ENCODE data around the gene LEFTY2.
"Not testable (repeated sequence)": the region's sequence is repeated elsewhere in the genome, so short reads cannot be mapped to it uniquely, and the experiment has no call there.

LEFTY2 gene, protein sequence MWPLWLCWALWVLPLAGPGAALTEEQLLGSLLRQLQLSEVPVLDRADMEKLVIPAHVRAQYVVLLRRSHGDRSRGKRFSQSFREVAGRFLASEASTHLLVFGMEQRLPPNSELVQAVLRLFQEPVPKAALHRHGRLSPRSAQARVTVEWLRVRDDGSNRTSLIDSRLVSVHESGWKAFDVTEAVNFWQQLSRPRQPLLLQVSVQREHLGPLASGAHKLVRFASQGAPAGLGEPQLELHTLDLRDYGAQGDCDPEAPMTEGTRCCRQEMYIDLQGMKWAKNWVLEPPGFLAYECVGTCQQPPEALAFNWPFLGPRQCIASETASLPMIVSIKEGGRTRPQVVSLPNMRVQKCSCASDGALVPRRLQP

DNA sequence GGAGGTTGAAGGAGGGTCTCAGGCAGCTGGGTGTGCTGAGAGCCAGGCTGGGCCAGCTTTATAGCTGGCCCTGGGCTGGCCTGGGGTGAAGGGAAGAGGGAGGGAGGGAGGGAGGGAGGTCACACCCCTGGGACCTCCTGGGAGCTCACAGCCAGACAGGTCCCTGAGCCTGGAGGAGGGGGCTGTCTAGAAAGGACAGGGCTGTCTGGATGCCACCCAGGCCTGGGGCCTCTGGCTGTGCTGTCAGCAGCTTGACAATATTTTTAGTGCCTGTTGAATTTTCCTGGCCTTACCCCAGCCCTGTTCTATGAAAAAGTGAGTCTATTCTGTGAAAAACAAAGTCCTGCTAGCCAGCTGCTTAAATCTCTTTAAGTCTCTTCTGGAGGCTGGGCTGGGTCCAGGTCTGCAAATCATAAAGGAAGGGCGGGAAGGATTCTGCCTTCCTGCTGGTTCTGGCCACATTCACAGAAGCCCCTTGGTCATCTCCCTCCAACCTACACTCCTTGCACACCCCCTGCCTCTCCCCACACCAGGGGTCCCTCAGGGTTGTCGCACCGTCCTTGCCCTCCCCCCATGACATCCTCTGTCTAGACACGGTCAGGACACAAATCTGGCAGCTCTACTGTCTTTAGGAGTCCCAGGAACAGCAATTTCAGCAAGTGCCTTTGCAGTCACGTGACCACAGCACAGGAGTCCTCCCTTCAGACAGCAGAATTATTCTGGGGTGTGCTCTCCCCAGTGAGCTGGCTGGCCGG, at the start of gene LEFTY2:
LEFTY2 (minus strand) TSS at position 34 of the 755 bp plus-strand sequence. CDS start 80 bp downstream, outside the sequence.
- no peaks in the 10 kb centered on the region for H3K9me3 ChIP-seq (ENCODE audit: control insufficient read depth in 5 of 5, low read length in 5 of 5)
- peaks cover 6 to 29% (median 18%) of the 10 kb centered on the region in 5 donors for H3K4me1 ChIP-seq (ENCODE audit: control insufficient read depth in 5 of 5, insufficient read depth in 5 of 5, low read length in 5 of 5)
- no peak within 1 kb of the TSS for H3K27ac ChIP-seq (ENCODE audit: low read depth, low read length)
- H3K9ac ChIP-seq (ENCODE audit: low read length in 5 of 5), result peak within 1 kb of the TSS in 1 of 5 donors; percentile 2
- no peaks in the 10 kb centered on the region for H3K27me3 ChIP-seq (ENCODE audit: control insufficient read depth in 5 of 5, insufficient read depth in 4 of 5, low read length in 5 of 5)
- no peak within 1 kb of the TSS for H3K4me3 ChIP-seq (ENCODE audit: low read depth in 1 of 5, low read length in 5 of 5)
- H3K36me3 ChIP-seq (ENCODE audit: control insufficient read depth in 5 of 5, insufficient read depth in 5 of 5, low read length in 5 of 5), result no peaks in the 10 kb centered on the region

DNA sequence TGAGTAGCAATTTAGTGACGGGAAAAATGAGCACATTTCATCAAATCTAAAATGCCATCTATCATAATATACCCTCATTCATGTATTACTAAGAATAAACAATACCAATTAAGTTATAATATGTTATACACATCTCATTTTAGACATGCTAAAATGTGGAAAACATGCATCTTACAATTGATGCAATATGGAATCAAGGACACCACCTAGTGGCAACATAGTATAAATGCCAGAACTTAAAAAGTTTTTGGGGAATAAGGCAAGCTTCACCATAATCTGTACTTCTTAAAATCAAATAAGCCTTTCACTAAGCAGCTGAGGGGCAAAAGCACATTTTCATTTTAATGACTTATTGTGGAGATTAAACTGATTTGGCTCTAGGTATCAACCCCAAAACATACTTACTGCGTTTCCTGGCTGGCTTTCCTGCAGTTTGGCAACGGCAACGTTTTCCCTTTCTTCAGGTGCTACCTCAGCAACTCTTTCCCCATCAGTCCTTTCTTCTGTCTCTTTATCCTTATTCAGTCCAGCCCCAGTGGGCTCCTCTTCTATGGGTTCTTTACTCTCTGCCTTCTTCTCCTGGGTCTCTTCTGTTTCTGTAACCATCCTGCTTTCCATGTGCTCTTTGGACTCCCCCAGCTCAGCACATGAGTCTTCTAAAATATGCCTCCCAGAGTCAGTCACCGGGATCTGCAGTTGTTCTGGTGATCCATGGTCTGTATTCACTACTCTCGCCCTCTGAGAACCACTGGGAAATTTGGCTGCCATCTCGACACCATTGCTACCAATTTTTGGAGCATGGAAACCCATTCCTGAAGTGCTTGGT, 46.7 kb upstream of the LEFTY2 start:
- Histone ChIP-seq H3K36me3 (ENCODE audit: control insufficient read depth in 5 of 5, insufficient read depth in 5 of 5, low read length in 5 of 5) (peaks cover 34 to 87% (median 72%) of the 10 kb centered on the region in 5 donors), H3K4me3 (ENCODE audit: low read depth in 1 of 5, low read length in 5 of 5) (no peak overlapping the region), H3K27me3 (ENCODE audit: control insufficient read depth in 5 of 5, insufficient read depth in 4 of 5, low read length in 5 of 5) (no peaks in the 10 kb centered on the region), H3K9me3 (ENCODE audit: control insufficient read depth in 5 of 5, low read length in 5 of 5) (no peaks in the 10 kb centered on the region), H3K4me1 (ENCODE audit: control insufficient read depth in 5 of 5, insufficient read depth in 5 of 5, low read length in 5 of 5) (no peaks in the 10 kb centered on the region), H3K9ac (ENCODE audit: low read length in 5 of 5) (no peak overlapping the region), H3K27ac (ENCODE audit: low read depth, low read length) (no peak overlapping the region)

DNA sequence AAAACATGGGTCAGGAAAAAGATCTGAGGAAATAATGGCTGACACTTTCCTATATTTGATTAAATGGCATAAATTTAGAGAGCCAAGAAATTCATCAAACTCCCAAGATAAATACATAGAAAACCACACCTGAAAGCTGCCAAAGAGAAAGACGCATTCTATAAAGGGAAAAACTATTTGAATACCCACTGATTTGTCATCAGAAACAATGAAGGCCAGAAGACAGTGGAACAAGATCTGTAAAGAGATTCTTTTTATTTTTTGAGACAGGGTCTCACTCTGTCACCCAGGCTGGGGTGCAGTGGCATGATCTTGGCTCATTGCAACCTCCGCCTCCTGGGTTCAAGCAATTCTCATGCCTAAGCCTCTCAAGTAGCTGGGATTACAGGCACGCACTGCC, 40.7 kb upstream of the LEFTY2 start:
- Histone ChIP-seq H3K36me3 (ENCODE audit: control insufficient read depth in 5 of 5, insufficient read depth in 5 of 5, low read length in 5 of 5) (peaks cover 24 to 79% (median 59%) of the 10 kb centered on the region in 5 donors), H3K4me1 (ENCODE audit: control insufficient read depth in 5 of 5, insufficient read depth in 5 of 5, low read length in 5 of 5) (peaks cover 0 to 7% (median 0%) of the 10 kb centered on the region in 5 donors), H3K27ac (ENCODE audit: low read depth, low read length) (no peak overlapping the region), H3K9me3 (ENCODE audit: control insufficient read depth in 5 of 5, low read length in 5 of 5) (no peaks in the 10 kb centered on the region), H3K27me3 (ENCODE audit: control insufficient read depth in 5 of 5, insufficient read depth in 4 of 5, low read length in 5 of 5) (no peaks in the 10 kb centered on the region), H3K9ac (ENCODE audit: low read length in 5 of 5) (no peak overlapping the region), H3K4me3 (ENCODE audit: low read depth in 1 of 5, low read length in 5 of 5) (no peak overlapping the region)

DNA sequence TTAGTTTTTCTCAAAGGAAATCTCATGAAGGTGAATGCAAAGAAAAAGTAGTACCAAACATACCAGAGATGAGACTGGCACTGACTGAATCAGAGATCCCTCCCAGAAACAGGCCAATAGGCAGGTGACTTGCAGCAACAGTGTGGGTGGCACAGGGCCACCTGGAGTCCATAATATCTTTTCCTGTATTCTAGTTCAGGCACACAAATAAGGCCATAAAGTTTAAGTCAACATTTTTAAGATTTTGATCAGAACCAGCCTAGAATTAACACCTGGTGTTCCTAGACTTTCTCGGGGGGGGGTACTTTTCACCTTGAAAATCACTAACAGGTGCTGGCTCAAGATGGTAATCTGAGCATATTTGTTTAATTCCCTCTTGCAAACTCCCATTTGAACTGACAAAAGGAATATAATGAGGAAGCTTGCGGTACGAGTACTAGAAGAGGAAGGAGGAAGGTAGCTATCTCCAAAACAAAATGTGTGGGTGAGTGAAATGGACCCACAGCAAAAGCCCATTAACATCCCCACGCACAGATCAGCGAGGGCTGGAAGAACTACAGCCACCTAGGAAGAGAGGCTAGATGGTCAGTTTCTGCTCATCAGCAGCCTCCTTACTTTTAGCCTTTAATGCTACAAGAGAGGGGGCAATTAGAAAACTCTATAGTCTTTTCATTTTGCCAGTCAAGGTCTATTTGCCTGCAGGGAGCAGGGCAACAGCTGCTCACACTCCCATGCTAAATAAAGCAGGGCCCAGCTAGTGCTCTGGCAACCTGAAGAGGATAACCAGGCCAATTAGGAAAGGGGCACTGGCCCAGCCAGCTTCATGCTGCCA, 39.2 kb upstream of the LEFTY2 start:
- Histone ChIP-seq H3K27me3 (ENCODE audit: control insufficient read depth in 5 of 5, insufficient read depth in 4 of 5, low read length in 5 of 5) (no peaks in the 10 kb centered on the region), H3K4me3 (ENCODE audit: low read depth in 1 of 5, low read length in 5 of 5) (no peak overlapping the region), H3K4me1 (ENCODE audit: control insufficient read depth in 5 of 5, insufficient read depth in 5 of 5, low read length in 5 of 5) (peaks cover 0 to 12% (median 0%) of the 10 kb centered on the region in 5 donors), H3K36me3 (ENCODE audit: control insufficient read depth in 5 of 5, insufficient read depth in 5 of 5, low read length in 5 of 5) (peaks cover 19 to 65% (median 48%) of the 10 kb centered on the region in 5 donors), H3K9me3 (ENCODE audit: control insufficient read depth in 5 of 5, low read length in 5 of 5) (no peaks in the 10 kb centered on the region), H3K9ac (ENCODE audit: low read length in 5 of 5) (peak overlapping the region in 1 of 5 donors; percentile 24), H3K27ac (ENCODE audit: low read depth, low read length) (no peak overlapping the region)

DNA sequence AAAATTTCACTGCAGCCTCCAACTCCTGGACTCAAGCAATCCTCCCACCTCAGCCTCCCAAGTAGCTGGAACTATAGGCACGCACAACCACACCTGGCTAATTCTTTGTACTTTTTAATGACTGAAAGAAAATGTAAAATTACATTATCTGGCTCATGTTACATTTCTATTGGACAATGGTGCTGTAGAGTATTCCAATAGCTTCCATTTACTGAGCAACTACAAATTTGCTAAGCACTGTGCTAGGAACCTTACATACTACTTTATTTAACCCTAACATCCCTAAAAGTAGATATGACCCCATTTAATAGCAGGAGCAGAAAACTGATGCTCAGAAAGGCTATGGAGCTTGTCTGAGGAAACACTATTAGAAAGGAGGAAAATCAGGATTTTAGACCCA, 38.4 kb upstream of the LEFTY2 start:
- Histone ChIP-seq H3K4me1 (ENCODE audit: control insufficient read depth in 5 of 5, insufficient read depth in 5 of 5, low read length in 5 of 5) (peaks cover 0 to 12% (median 0%) of the 10 kb centered on the region in 5 donors), H3K27ac (ENCODE audit: low read depth, low read length) (no peak overlapping the region), H3K36me3 (ENCODE audit: control insufficient read depth in 5 of 5, insufficient read depth in 5 of 5, low read length in 5 of 5) (peaks cover 15 to 57% (median 40%) of the 10 kb centered on the region in 5 donors), H3K9me3 (ENCODE audit: control insufficient read depth in 5 of 5, low read length in 5 of 5) (no peaks in the 10 kb centered on the region), H3K4me3 (ENCODE audit: low read depth in 1 of 5, low read length in 5 of 5) (no peak overlapping the region), H3K9ac (ENCODE audit: low read length in 5 of 5) (no peak overlapping the region), H3K27me3 (ENCODE audit: control insufficient read depth in 5 of 5, insufficient read depth in 4 of 5, low read length in 5 of 5) (no peaks in the 10 kb centered on the region)

DNA sequence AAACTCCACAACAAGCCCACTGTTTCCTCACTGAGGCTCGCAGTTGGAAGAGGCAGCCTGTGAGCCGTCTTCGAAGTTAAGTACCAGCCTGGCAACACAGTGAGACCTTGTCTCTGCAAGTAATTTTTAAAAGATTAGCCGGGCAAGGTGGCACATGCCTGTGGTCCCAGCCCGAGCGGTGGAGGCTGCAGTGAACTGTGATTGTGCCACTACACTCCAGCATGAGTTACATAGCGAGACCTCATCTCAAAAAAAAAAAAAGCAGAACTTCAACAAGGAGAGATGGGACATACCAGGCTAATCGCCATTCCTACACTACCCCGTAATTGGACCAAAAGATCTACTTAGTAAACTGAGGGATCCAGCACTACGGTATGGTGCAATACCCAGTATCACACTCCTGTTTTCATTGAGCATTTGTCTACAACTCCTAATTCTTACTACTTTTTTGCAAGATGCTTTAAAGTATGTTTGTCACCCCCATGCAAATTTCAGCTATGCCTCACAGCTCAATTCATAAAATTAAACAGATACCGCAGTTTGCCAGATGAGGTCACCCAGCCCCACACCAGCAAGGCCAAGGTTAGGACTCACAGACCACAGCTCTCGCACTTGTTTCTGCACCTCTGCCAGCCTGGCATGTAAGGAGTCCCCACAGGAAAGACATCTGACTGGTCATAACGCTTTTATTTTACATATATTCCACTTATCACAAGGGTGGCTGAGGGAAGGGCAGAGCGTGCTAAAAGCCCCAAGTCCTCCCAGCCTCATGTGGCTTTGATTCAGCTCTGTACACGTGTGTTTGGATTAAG, 37.1 kb upstream of the LEFTY2 start:
- Histone ChIP-seq H3K9me3 (ENCODE audit: control insufficient read depth in 5 of 5, low read length in 5 of 5) (no peaks in the 10 kb centered on the region), H3K36me3 (ENCODE audit: control insufficient read depth in 5 of 5, insufficient read depth in 5 of 5, low read length in 5 of 5) (peaks cover 15 to 51% (median 31%) of the 10 kb centered on the region in 5 donors), H3K27ac (ENCODE audit: low read depth, low read length) (no peak overlapping the region), H3K4me3 (ENCODE audit: low read depth in 1 of 5, low read length in 5 of 5) (no peak overlapping the region), H3K4me1 (ENCODE audit: control insufficient read depth in 5 of 5, insufficient read depth in 5 of 5, low read length in 5 of 5) (peaks cover 0 to 12% (median 0%) of the 10 kb centered on the region in 5 donors), H3K9ac (ENCODE audit: low read length in 5 of 5) (no peak overlapping the region), H3K27me3 (ENCODE audit: control insufficient read depth in 5 of 5, insufficient read depth in 4 of 5, low read length in 5 of 5) (no peaks in the 10 kb centered on the region)

DNA sequence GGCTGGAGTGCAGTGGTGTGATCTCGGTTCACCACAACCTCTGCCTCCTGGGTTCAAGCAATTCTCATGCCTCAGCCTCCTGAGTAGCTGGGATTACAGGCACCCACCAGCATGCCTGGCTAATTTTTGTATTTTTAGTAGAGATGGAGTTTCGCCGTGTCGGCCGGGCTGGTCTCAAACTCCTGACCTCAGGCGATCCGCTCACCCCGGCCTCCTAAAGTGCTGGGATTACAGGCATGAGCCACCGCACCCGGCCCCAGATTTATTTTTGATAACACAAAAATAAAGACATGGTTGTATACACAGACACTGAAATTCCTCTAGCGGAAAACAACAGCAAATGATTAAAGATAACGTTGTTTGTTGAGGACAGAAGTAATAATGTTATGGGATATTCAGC, 34.1 kb upstream of the LEFTY2 start:
- Histone ChIP-seq H3K4me1 (ENCODE audit: control insufficient read depth in 5 of 5, insufficient read depth in 5 of 5, low read length in 5 of 5) (peaks cover 0 to 12% (median 0%) of the 10 kb centered on the region in 5 donors), H3K36me3 (ENCODE audit: control insufficient read depth in 5 of 5, insufficient read depth in 5 of 5, low read length in 5 of 5) (peaks cover 5 to 24% (median 22%) of the 10 kb centered on the region in 5 donors)
- not testable (repeated sequence) for H3K27me3 ChIP-seq (ENCODE audit: control insufficient read depth in 5 of 5, insufficient read depth in 4 of 5, low read length in 5 of 5); H3K4me3 ChIP-seq (ENCODE audit: low read depth in 1 of 5, low read length in 5 of 5); H3K9me3 ChIP-seq (ENCODE audit: control insufficient read depth in 5 of 5, low read length in 5 of 5); H3K27ac ChIP-seq (ENCODE audit: low read depth, low read length); H3K9ac ChIP-seq (ENCODE audit: low read length in 5 of 5)

DNA sequence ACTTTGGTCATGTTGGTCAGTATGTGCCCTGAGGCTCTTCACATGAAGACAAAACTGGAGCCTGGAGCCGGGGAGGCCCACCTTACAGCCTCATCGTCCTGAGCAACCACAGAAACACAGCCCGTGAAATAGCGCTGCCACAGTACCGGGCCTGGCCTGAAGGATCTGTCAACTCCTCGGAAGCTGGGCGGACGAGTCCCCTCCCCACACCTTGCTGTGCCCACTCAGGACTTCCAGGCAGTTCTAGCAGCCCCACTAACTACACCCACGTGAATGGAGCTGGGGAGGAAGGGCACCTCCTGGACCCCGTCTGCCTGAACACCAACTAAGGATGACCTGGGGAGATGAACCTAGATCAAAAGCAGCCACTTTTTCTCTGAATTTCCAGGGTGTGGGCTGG, 33.4 kb upstream of the LEFTY2 start:
- Histone ChIP-seq H3K9ac (ENCODE audit: low read length in 5 of 5) (no peak overlapping the region), H3K27me3 (ENCODE audit: control insufficient read depth in 5 of 5, insufficient read depth in 4 of 5, low read length in 5 of 5) (no peaks in the 10 kb centered on the region), H3K4me3 (ENCODE audit: low read depth in 1 of 5, low read length in 5 of 5) (no peak overlapping the region), H3K36me3 (ENCODE audit: control insufficient read depth in 5 of 5, insufficient read depth in 5 of 5, low read length in 5 of 5) (peaks cover 2 to 17% (median 15%) of the 10 kb centered on the region in 5 donors), H3K4me1 (ENCODE audit: control insufficient read depth in 5 of 5, insufficient read depth in 5 of 5, low read length in 5 of 5) (peaks cover 0 to 12% (median 0%) of the 10 kb centered on the region in 5 donors), H3K27ac (ENCODE audit: low read depth, low read length) (no peak overlapping the region), H3K9me3 (ENCODE audit: control insufficient read depth in 5 of 5, low read length in 5 of 5) (no peaks in the 10 kb centered on the region)
